Loucy (cell line): ENCODE data around the gene IGSF21.

Experiments used
- H2AFZ ChIP-seq: fragments of 200-600 bp; sonication (generic); 2 replicates; pipeline ENCODE4 v1.6.0; 2016; ENCODE audit warnings: antibody characterized with exemption, mild to moderate bottlenecking, low read length, moderate library complexity
- H3F3A ChIP-seq: fragments of 200-600 bp; 2 replicates; pipeline ENCODE4 v1.6.0; 2016; ENCODE audit warnings: antibody characterized with exemption, low read depth, mild to moderate bottlenecking
- H3K27me3 ChIP-seq: fragments of 200-600 bp; sonication (generic); 2 replicates; pipeline ENCODE4 v1.6.1; 2014; ENCODE audit warnings: low read length, mild to moderate bottlenecking; ENCODE audit not compliant: insufficient read depth, poor library complexity, severe bottlenecking
- H3K36me3 ChIP-seq: fragments of 200-600 bp; sonication (generic); 2 replicates; pipeline ENCODE4 v1.6.1; 2016; ENCODE audit warnings: low read length; ENCODE audit not compliant: insufficient read depth
- H3K4me1 ChIP-seq: fragments of 200-600 bp; sonication (generic); 2 replicates; pipeline ENCODE4 v1.5.1; 2014; ENCODE audit warnings: low read length, mild to moderate bottlenecking; ENCODE audit not compliant: insufficient read depth, poor library complexity, severe bottlenecking
- H3K4me2 ChIP-seq: fragments of 200-600 bp; sonication (generic); 2 replicates; pipeline ENCODE4 v1.6.0; 2014; ENCODE audit warnings: antibody characterized with exemption, low read length, low read depth, mild to moderate bottlenecking; ENCODE audit not compliant: poor library complexity, severe bottlenecking
- H3K4me3 ChIP-seq: fragments of 200-600 bp; sonication (generic); 2 replicates; pipeline ENCODE4 v1.5.1; 2014; ENCODE audit warnings: low read length, mild to moderate bottlenecking, mixed read lengths; ENCODE audit not compliant: poor library complexity, severe bottlenecking
- H3K79me2 ChIP-seq: fragments of 200-600 bp; sonication (generic); 2 replicates; pipeline ENCODE4 v1.6.1; 2014; ENCODE audit warnings: low read length; ENCODE audit not compliant: insufficient read depth
- H3K9ac ChIP-seq: fragments of 200-600 bp; sonication (generic); 2 replicates; pipeline ENCODE4 v1.6.0; 2014; ENCODE audit warnings: mild to moderate bottlenecking, low read depth, low read length, moderate library complexity; ENCODE audit not compliant: poor library complexity, severe bottlenecking
- H3K9me2 ChIP-seq: fragments of 200-600 bp; sonication (generic); replicated peaks from 2 replicates; pipeline ENCODE4 v1.6.1; 2016; ENCODE audit warnings: low read depth, low read length, mixed read lengths
- H3K9me3 ChIP-seq: fragments of 200-600 bp; sonication (generic); 2 replicates; pipeline ENCODE4 v1.6.1; 2014; ENCODE audit warnings: mild to moderate bottlenecking, antibody characterized with exemption, low read length, low read depth; ENCODE audit not compliant: insufficient read depth
- H4K20me1 ChIP-seq: fragments of 200-600 bp; sonication (generic); 2 replicates; pipeline ENCODE4 v1.6.0; 2014; ENCODE audit warnings: antibody characterized with exemption, low read length, mild to moderate bottlenecking; ENCODE audit not compliant: insufficient read depth, poor library complexity, severe bottlenecking
- EZH2phosphoT487 ChIP-seq: fragments of 200-600 bp; IDR thresholded peaks from 2 replicates; pipeline ENCODE4 v1.6.1; 2018; ENCODE audit warnings: antibody characterized with exemption, mild to moderate bottlenecking, moderate library complexity, borderline replicate concordance
- TF ChIP-seq, protein P1 (sequence below): fragments of 200-600 bp; sonication (generic); conservative IDR thresholded peaks from 2 replicates; pipeline ENCODE4 v1.5.1; 2014; ENCODE audit warnings: mild to moderate bottlenecking, antibody characterized with exemption, low read length

IGSF21 gene

DNA sequence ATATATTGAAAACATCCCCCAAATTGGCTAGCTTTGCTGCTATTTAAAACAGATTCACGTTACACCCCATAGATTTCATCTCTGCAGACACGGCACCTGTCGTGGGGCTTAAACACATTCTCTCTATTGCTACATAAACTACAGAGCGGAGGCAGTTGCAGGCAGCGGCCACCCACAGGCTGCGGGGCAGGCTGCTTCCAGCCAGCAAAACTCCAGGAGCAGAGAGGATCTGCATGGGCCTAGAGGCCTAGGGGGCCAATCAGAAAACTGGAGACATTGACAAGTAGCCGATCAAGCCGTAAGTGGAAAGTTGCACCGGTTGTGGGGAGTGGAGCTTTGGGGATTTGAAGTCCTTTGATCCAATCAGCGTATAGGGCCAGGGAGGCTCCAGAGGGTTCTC, 244.1 kb downstream of the IGSF21 start:
- Histone ChIP-seq H3K79me2 (no peaks in the 10 kb centered on the region), H3K4me3 (no peak overlapping the region), H3K9me3 (no peaks in the 10 kb centered on the region), H3K4me2 (no peak overlapping the region), H3K36me3 (no peaks in the 10 kb centered on the region), H3K4me1 (no peaks in the 10 kb centered on the region), H4K20me1 (no peaks in the 10 kb centered on the region), H3K27me3 (no peaks in the 10 kb centered on the region), H3K9me2 (no peaks in the 10 kb centered on the region), H3F3A (no peaks in the 10 kb centered on the region), H2AFZ (no peak overlapping the region), H3K9ac (no peak overlapping the region)
- TF ChIP-seq, protein P1, sequence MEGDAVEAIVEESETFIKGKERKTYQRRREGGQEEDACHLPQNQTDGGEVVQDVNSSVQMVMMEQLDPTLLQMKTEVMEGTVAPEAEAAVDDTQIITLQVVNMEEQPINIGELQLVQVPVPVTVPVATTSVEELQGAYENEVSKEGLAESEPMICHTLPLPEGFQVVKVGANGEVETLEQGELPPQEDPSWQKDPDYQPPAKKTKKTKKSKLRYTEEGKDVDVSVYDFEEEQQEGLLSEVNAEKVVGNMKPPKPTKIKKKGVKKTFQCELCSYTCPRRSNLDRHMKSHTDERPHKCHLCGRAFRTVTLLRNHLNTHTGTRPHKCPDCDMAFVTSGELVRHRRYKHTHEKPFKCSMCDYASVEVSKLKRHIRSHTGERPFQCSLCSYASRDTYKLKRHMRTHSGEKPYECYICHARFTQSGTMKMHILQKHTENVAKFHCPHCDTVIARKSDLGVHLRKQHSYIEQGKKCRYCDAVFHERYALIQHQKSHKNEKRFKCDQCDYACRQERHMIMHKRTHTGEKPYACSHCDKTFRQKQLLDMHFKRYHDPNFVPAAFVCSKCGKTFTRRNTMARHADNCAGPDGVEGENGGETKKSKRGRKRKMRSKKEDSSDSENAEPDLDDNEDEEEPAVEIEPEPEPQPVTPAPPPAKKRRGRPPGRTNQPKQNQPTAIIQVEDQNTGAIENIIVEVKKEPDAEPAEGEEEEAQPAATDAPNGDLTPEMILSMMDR: no peak
- TF ChIP-seq EZH2phosphoT487: no peak

DNA sequence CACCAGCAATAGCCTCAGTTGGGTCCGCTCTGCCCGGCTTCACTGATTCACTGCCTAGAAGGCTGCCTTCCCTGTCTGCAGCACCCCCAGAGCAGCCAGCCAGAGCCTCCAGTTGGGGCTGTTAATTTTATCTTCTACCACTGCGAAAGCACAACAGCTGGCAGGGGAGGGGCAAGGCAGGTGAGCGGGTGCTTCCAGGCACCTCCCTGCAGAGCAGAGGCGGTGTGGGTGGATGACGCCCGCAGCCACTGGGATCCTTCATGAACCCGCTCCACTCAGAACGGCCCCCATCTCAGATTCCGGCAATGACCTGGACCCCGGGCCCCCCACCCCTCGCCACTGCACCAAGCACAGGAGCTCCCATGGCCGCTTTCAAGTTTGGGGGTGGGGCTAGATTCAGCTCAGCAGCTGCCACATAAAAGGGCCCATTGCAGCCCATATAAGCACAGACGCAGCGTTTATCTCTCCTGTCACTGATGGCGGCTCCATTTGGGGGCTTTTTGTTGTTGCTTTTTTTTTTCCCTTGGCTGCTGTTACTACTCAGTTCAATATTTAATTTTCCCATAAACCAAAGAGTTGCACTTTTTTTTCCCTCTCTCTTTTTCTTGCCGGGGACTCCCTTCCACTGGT, 245.2 kb downstream of the IGSF21 start:
- no peaks in the 10 kb centered on the region for H3K4me1 ChIP-seq
- no peaks in the 10 kb centered on the region for H3K27me3 ChIP-seq
- no peaks in the 10 kb centered on the region for H3K79me2 ChIP-seq

DNA sequence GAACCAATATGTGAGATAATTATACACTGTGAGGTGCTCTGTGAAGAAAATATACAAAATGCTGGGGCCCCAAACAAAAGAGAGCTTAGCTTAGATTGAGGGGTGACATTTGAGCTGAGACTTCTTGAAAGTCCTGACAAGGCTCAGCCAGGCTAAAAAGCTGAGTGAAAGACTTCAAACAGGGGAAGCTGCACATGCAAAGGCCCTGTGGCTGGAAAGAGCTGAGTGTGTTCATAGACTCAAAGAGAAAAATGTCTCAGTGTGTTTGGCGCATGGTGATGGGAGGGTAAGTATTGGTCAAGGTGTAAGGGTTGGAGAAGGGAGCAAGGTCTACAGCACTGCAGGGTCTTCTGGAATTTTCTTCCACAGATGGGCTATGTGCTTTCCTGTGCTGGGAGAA, 245.9 kb downstream of the IGSF21 start:
- H3K4me1 ChIP-seq: no peaks in the 10 kb centered on the region
- no peaks in the 10 kb centered on the region for H3K27me3 ChIP-seq
- H2AFZ ChIP-seq: no peak overlapping the region
- no peaks in the 10 kb centered on the region for H3F3A ChIP-seq
- no peaks in the 10 kb centered on the region for H3K9me2 ChIP-seq
- H3K36me3 ChIP-seq: no peaks in the 10 kb centered on the region
- H3K4me3 ChIP-seq: no peak overlapping the region
- no peak overlapping the region for H3K9ac ChIP-seq
- H3K4me2 ChIP-seq: no peak overlapping the region
- TF ChIP-seq EZH2phosphoT487: no peak
- TF ChIP-seq, protein P1: no peak
- no peaks in the 10 kb centered on the region for H4K20me1 ChIP-seq
- no peaks in the 10 kb centered on the region for H3K79me2 ChIP-seq
- H3K9me3 ChIP-seq: no peaks in the 10 kb centered on the region; the same call in 1 of the 2 replicates

More for the DNA sequence above, 245.2 kb downstream of the IGSF21 start:
- H2AFZ ChIP-seq: no peak overlapping the region
- no peaks in the 10 kb centered on the region for H3K9me3 ChIP-seq
- H4K20me1 ChIP-seq: no peaks in the 10 kb centered on the region
- H3K4me3 ChIP-seq: no peak overlapping the region
- H3K4me2 ChIP-seq: no peak overlapping the region
- no peak overlapping the region for H3K9ac ChIP-seq
- no peaks in the 10 kb centered on the region for H3K36me3 ChIP-seq
- no peaks in the 10 kb centered on the region for H3F3A ChIP-seq
- TF ChIP-seq, protein P1: no peak
- no peak for TF ChIP-seq EZH2phosphoT487
- no peaks in the 10 kb centered on the region for H3K9me2 ChIP-seq
